HFFc6 (cell line): ENCODE results near the gene AFAP1. TPM values are rescaled to one million over a fixed set of nuclear protein-coding genes. Genes with fewer than 3 reads are reported as not detected.
A peak's percentile ranks its signal among the peaks of the same experiment; 100 is the strongest.

Source experiments
- DNase-seq: peaks from one replicate; pipeline ENCODE4 v3.0.0-alpha.2; 2018
- H3K27ac Mint-ChIP-seq: 2 replicates; pipeline ENCODE4 v1.8.0; 2020; ENCODE audit warnings: mild to moderate bottlenecking, mixed read lengths
- H3K27me3 Mint-ChIP-seq: 2 replicates; pipeline ENCODE4 v1.8.0; 2021; ENCODE audit warnings: mild to moderate bottlenecking, moderate library complexity, mixed read lengths; ENCODE audit not compliant: insufficient read depth
- H3K36me3 Mint-ChIP-seq: 2 replicates; pipeline ENCODE4 v1.8.0; 2021; ENCODE audit warnings: low read depth, mixed read lengths
- H3K4me1 Mint-ChIP-seq: 2 replicates; pipeline ENCODE4 v1.8.0; 2020; ENCODE audit warnings: low read depth, mixed read lengths
- H3K4me3 Mint-ChIP-seq: 2 replicates; pipeline ENCODE4 v1.8.0; 2020; ENCODE audit warnings: mild to moderate bottlenecking, moderate library complexity, mixed read lengths
- H3K9me3 Mint-ChIP-seq: 2 replicates; pipeline ENCODE4 v1.8.0; 2020; ENCODE audit warnings: mild to moderate bottlenecking, mixed read lengths
- CTCF ChIP-seq: fragments of 200-600 bp; sonication (generic); IDR thresholded peaks from 2 replicates; pipeline ENCODE4 v1.5.0; 2021; ENCODE audit warnings: antibody characterized with exemption, mild to moderate bottlenecking
- total RNA-seq, 6 experiments: library from RNA; stranded (reverse); fragmentation: NEBNext Ultra II Directional; extraction: Animal tissue kit (Norgen Biotek cat#: 25700); gene quantifications; 2 replicates in 1 of 6; 3 replicates in 5 of 6; pipeline ENCODE4 v1.2.3, GENCODE V29; 2021

Gene AFAP1
- total RNA-seq, 6 experiments from 2014 or later = 99.7 to 116 (median 107) TPM

- peaks cover 82% of the 10 kb centered on the region for H3K36me3 Mint-ChIP-seq
- no peak for TF ChIP-seq CTCF
- no peak for DNase-seq
- peaks cover 94% of the 10 kb centered on the region for H3K4me1 Mint-ChIP-seq
- H3K4me3 Mint-ChIP-seq = no peak overlapping the region
- no peaks in the 10 kb centered on the region for H3K9me3 Mint-ChIP-seq
- peaks cover 18% of the 10 kb centered on the region for H3K27me3 Mint-ChIP-seq
- H3K27ac Mint-ChIP-seq = peak overlapping the region; percentile 67
These were observed 120.2 kb downstream of the AFAP1 start for GRCh38 chr4:7819446-7819845.

GRCh38 chr4:7818399-7818911 is 121.2 kb downstream of the AFAP1 start:
- Mint-ChIP-seq H3K4me3 (no peak overlapping the region; the same call in 1 of the 2 replicates), H3K27me3 (peaks cover 16% of the 10 kb centered on the region), H3K4me1 (peaks cover 94% of the 10 kb centered on the region), H3K36me3 (peaks cover 83% of the 10 kb centered on the region), H3K27ac (peak overlapping the region; percentile 55), H3K9me3 (no peaks in the 10 kb centered on the region)
- no peak for TF ChIP-seq CTCF
- DNase-seq = no peak

- Mint-ChIP-seq H3K27ac (peak overlapping the region; percentile 55), H3K9me3 (no peaks in the 10 kb centered on the region), H3K27me3 (peaks cover 11% of the 10 kb centered on the region), H3K4me1 (peaks cover 94% of the 10 kb centered on the region), H3K4me3 (no peak overlapping the region; the same call in 1 of the 2 replicates), H3K36me3 (peaks cover 81% of the 10 kb centered on the region)
- no peak for TF ChIP-seq CTCF
- no peak for DNase-seq
These were observed 121.7 kb downstream of the AFAP1 start for GRCh38 chr4:7817877-7818398.

GRCh38 chr4:7816771-7817170 is 122.9 kb downstream of the AFAP1 start:
- Mint-ChIP-seq H3K27ac (peak overlapping the region; percentile 70; the same call in 1 of the 2 replicates), H3K27me3 (peaks cover 12% of the 10 kb centered on the region), H3K4me1 (peaks cover 98% of the 10 kb centered on the region), H3K36me3 (peaks cover 86% of the 10 kb centered on the region), H3K9me3 (no peaks in the 10 kb centered on the region), H3K4me3 (no peak overlapping the region)
- no peak for TF ChIP-seq CTCF
- DNase-seq = no peak

- no peak for DNase-seq
- Mint-ChIP-seq H3K4me3 (no peak overlapping the region), H3K36me3 (peaks cover 87% of the 10 kb centered on the region), H3K4me1 (peaks cover 98% of the 10 kb centered on the region), H3K27ac (peak overlapping the region; percentile 70), H3K9me3 (no peaks in the 10 kb centered on the region), H3K27me3 (peaks cover 12% of the 10 kb centered on the region)
- TF ChIP-seq CTCF = no peak
These were observed 123.7 kb downstream of the AFAP1 start for GRCh38 chr4:7815981-7816380.
